Spinal cord (tissue), 10 donors: ENCODE data around the gene DNHD1. TPM values are rescaled to one million over a fixed set of nuclear protein-coding genes. Genes with fewer than 3 reads are reported as not detected.

Experiments used
- DNase-seq, 6 donors: peaks; one replicate each; pipeline versions ENCODE4 v3.0.0 to v3.0.0-alpha.2; 2013 to 2015; ENCODE audit warnings: low spot score in 6 of 6, low read depth in 4 of 6
- H3K27ac ChIP-seq: one replicate; pipeline ENCODE4 v1.5.1; 2013; ENCODE audit warnings: low read depth, low read length, control low read depth
- H3K27me3 ChIP-seq: one replicate; pipeline ENCODE4 v1.6.1; 2013; ENCODE audit warnings: low read length; ENCODE audit not compliant: control insufficient read depth, insufficient read depth
- H3K36me3 ChIP-seq: one replicate; pipeline ENCODE4 v1.6.1; 2013; ENCODE audit warnings: low read length; ENCODE audit not compliant: control insufficient read depth, insufficient read depth
- H3K4me1 ChIP-seq: one replicate; pipeline ENCODE4 v1.6.1; 2013; ENCODE audit warnings: low read length; ENCODE audit not compliant: control insufficient read depth, insufficient read depth
- H3K4me3 ChIP-seq: one replicate; pipeline ENCODE4 v1.5.1; 2013; ENCODE audit warnings: low read depth, low read length, control low read depth
- H3K9me3 ChIP-seq: one replicate; pipeline ENCODE4 v1.6.1; 2013; ENCODE audit warnings: low read length; ENCODE audit not compliant: control insufficient read depth, insufficient read depth
- WGBS: methylation state at CpG from one replicate; pipeline ENCODE4 v1.1.5; 2013; ENCODE audit warnings: missing lambda C conversion rate; ENCODE audit not compliant: insufficient coverage; 5-methylcytosine and 5-hydroxymethylcytosine counted together
- polyA plus RNA-seq, 2 donors: library from polyadenylated mRNA; unstranded; fragments of 120-200 nt; gene quantifications; one replicate each; pipeline ENCODE4 v1.2.1, GENCODE V29; 2013; ENCODE audit not compliant: insufficient read length in 2 of 2
- total RNA-seq, 2 donors: library from RNA; depleted of rRNA in 1 of 2; stranded (reverse); fragments of 120-200 nt in 1 of 2; fragments of >200 nt in 1 of 2; gene quantifications; one replicate each; pipeline versions ENCODE4 v1.2.3 to v1.2.4, GENCODE V29; 2013 to 2014
- donor health status: healthy.

Gene DNHD1
- total and polyA plus RNA-seq, 4 donors, result 6.6 to 22.7 (median 12.2) TPM

DNA sequence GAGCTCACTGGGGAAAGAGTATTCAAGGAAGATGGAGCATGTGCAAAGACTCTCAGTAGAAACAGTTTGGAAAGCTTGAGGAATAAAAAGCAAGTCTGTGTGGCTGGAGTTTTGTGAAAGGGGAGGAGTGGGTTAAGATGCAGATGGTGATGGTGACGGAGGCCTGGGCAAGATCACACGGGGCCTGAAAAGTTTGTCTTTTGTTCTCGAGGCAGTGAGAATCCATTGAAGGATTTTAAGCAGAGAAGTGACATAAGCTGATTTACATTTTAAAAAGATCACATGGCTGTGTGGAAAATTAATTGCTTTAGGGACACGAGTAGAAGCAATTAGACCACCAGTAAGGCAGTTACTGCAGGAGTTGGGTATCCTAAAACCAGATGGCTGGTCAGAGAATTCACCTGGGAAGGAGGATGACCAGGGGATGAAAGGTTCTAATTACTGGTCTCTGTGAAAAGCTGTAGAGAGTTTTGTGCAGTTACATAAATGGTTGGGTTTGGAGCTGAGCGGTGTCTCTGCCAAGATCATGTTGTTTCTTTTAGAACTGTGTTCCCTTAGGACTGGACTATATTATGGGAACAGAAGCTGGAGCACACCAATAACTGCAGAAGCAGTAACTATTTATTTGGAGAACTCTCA is 99.3 kb downstream of the DNHD1 start:
- Histone ChIP-seq H3K9me3 (no peaks in the 10 kb centered on the region), H3K27ac (peak overlapping the region; percentile 29), H3K27me3 (no peaks in the 10 kb centered on the region), H3K4me3 (no peak overlapping the region), H3K36me3 (peaks cover 42% of the 10 kb centered on the region), H3K4me1 (peaks cover 5% of the 10 kb centered on the region)
- DNase-seq, result peak in 2 of 6 donors; percentile 72 to 78
- 23% methylated on average over 5 of the region's 5 CpGs for WGBS

DNA sequence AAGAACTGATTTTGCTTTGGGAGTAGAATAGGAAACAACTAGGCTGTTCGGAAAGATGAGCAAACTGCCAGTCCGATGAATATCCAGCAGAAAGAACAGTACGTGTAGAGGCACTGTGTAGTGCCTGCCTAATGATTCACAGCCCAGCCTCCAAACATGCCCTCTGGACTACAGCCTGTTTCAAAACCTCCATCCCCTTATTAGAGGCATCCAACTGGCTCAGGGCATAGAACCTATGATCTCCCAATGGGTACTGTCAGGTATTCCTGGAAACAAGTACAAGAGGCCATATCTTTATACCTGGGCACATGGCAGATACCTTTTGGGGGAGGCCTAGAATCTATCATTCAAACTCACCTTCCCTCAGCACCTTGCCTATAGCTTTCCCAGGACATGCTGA is 101.5 kb downstream of the DNHD1 start:
- H3K36me3 ChIP-seq, result peaks cover 43% of the 10 kb centered on the region
- no peak overlapping the region for H3K4me3 ChIP-seq
- H3K27ac ChIP-seq, result no peak overlapping the region
- no peaks in the 10 kb centered on the region for H3K9me3 ChIP-seq
- DNase-seq, result no peak
- H3K4me1 ChIP-seq, result peaks cover 13% of the 10 kb centered on the region
- H3K27me3 ChIP-seq, result no peaks in the 10 kb centered on the region
- 94% methylated on average over 3 of the region's 3 CpGs for WGBS

DNA sequence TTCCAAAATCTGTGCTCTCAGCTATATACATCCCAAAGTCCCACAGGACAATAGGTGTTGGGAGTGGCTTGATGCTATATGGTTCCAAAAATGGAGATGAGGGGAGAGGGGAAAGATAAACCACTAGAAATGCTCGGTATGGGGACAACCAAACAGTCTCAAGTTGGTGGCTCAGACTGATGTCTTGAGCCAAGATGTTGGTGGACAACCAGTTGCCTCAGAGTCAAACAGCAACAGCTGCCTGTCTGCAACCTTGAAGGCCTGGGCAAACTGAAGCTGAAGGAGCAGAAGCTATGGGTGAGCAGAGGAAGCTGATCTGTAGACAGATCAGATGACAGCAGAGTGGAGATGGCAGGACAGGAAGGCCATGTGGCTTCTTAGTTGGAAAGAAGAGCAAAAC is 102.4 kb downstream of the DNHD1 start:
- H3K27me3 ChIP-seq, result no peaks in the 10 kb centered on the region
- 85% methylated on average over 1 of the region's 1 CpG for WGBS
- no peak for DNase-seq
- no peak overlapping the region for H3K4me3 ChIP-seq
- H3K36me3 ChIP-seq, result peaks cover 39% of the 10 kb centered on the region
- H3K27ac ChIP-seq, result no peak overlapping the region
- peaks cover 13% of the 10 kb centered on the region for H3K4me1 ChIP-seq
- H3K9me3 ChIP-seq, result no peaks in the 10 kb centered on the region

DNA sequence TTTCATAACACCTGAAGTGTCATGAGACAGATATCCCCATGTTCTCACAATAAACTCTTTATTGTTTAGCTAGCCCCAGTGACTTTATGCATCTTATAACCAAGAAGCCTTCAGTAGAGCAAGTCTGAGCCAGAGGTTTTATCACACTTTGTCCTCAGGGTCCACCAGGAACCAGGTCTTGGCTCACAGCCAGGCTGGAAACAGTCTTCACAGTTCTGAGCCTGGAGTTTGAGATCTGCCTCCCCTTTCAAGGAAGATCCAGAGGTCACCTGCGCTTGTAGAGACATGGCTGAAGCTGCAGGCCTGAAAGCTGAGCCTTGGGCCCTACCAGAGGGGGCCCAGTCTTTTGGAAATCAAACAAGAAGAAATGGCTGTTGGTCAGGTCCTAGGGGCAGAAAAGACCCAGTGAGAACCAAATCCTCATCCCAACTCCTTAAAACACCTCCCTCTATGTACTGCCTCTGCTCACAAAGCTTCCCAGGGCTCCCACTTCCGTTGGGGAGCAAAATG is 102.9 kb downstream of the DNHD1 start:
- no peaks in the 10 kb centered on the region for H3K27me3 ChIP-seq
- DNase-seq, result no peak
- peaks cover 13% of the 10 kb centered on the region for H3K4me1 ChIP-seq
- 93% methylated on average over 2 of the region's 2 CpGs for WGBS
- peaks cover 38% of the 10 kb centered on the region for H3K36me3 ChIP-seq
- no peaks in the 10 kb centered on the region for H3K9me3 ChIP-seq
- H3K4me3 ChIP-seq, result no peak overlapping the region
- no peak overlapping the region for H3K27ac ChIP-seq

DNA sequence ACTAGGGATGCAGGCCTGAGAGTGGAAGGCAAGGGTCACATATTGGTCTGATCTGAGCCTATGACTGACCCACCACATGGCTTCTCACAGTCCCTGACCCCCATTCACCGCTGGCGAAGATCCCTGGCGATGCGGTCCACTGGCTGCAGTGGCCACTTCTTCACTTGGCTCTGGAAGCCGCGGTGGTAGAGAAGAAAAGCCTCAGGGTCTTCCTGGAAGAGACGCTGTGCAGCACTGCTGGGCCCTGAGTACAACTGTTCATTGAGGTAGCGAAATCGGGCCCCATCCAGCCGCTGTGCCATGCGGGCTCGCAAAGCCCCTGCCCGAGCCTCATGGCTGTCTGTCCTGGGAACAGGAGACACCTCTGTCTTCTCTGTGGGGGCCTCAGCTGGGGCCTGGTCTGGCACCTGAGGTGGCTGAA is 104.0 kb downstream of the DNHD1 start:
- no peak for DNase-seq
- WGBS, result over 99% methylated on average over 13 of the region's 13 CpGs
- no peaks in the 10 kb centered on the region for H3K9me3 ChIP-seq
- H3K4me3 ChIP-seq, result no peak overlapping the region
- H3K27me3 ChIP-seq, result no peaks in the 10 kb centered on the region
- peaks cover 23% of the 10 kb centered on the region for H3K4me1 ChIP-seq
- H3K27ac ChIP-seq, result no peak overlapping the region
- peaks cover 38% of the 10 kb centered on the region for H3K36me3 ChIP-seq

DNA sequence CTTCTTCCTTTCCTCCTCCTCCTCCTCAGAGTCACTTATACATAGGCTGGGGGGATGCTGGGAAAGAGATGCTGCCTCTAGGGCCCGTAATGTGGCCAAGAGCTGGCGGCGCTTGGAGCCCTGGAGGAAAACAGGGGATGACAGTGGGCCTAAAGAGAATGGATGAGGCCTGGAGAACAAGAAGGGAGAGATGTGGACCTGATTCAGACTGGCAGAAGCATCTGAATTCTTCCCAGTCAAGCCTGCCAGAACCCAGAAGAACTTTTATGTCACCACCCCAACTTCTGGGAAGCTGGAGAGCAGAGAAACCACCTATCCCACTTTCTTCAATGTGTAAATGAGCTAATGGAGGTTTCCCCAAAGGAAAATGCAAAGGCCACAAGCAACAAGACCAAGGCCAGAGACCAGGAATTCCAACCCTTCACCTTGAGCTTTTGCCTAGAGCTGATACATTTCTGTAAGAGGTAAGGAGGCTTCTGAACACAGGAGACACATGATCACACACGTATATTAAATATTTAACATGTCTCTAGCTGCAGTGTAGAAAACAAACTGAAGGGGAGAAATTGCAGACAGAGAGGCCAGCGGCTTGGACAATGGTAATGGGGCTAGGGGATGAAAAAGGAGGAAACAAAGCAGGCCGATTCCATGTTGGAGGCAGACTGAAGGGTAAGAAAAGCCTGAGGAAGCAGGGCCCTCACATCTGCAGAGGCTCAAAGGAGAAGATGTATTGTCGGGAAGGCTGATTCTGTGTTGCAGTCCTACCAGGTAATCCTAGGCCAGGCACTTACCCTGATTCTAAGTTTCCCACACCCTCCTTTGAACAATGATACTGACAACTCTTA is 105.2 kb downstream of the DNHD1 start:
- peaks cover 31% of the 10 kb centered on the region for H3K4me1 ChIP-seq

DNA sequence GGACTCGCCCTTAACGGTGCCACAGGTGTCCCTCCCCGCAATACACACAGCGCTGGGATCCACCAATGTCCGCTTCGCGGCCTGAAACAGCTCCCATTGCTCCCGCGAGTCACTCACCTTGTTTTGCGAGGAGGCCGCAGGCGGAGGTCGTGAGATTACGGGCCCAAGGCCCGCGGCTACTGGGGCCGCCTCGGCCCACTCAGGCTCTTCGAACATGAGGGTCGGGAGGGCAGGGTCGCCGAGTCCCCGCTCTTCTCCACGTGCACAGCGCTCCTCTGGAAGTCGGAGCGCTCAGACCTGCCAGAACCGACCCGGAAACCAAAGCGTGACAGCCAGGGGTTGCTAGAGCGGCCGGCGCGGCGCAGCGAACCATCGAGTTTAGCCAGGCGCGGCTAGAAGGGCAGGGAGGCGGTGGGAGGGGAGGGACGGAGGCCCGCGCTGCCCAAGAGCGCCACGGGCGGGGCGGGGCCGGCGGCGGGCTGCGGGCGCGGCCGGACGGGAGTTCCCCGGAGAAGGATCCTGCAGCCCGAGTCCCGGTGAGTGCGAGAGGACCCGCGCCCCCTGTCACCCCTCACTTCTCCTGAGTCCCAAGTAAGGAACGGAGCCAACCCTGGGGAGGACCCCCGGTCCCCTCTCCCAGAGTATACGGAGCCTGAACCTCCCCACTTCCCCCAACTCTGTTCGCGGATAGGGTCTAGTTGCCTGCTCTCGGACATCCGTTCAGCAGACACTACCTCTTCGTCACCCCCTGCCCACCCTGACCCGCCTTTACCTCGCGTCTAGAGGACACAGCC is 106.4 kb downstream of the DNHD1 start, which contains the start of the genes ILK and RRP8:
ILK (plus strand) TSS at position 488 of the 794 bp plus-strand sequence. CDS start 498 bp downstream, outside the sequence.
RRP8 (minus strand) TSS at position 330 of the 794 bp plus-strand sequence; CDS start at position 216, 114 bp downstream.
- Histone ChIP-seq H3K27me3 (no peaks in the 10 kb centered on the region), H3K36me3 (peaks cover 42% of the 10 kb centered on the region), H3K27ac (peak within 1 kb of the TSS; percentile 98), H3K4me1 (peaks cover 26% of the 10 kb centered on the region), H3K4me3 (peak within 1 kb of the TSS; percentile 90), H3K9me3 (no peaks in the 10 kb centered on the region)
- under 1% methylated on average over 72 of the region's 72 CpGs for WGBS
- DNase-seq, result peak in 5 of 6 donors; percentile 68 to 96 (median 86)

More for the DNA sequence above, 105.2 kb downstream of the DNHD1 start:
- Histone ChIP-seq H3K27ac (no peak overlapping the region), H3K36me3 (peaks cover 38% of the 10 kb centered on the region), H3K27me3 (no peaks in the 10 kb centered on the region), H3K9me3 (no peaks in the 10 kb centered on the region), H3K4me3 (peak overlapping the region; percentile 90)
- WGBS, result 21% methylated on average over 2 of the region's 7 CpGs
- no peak for DNase-seq

DNA sequence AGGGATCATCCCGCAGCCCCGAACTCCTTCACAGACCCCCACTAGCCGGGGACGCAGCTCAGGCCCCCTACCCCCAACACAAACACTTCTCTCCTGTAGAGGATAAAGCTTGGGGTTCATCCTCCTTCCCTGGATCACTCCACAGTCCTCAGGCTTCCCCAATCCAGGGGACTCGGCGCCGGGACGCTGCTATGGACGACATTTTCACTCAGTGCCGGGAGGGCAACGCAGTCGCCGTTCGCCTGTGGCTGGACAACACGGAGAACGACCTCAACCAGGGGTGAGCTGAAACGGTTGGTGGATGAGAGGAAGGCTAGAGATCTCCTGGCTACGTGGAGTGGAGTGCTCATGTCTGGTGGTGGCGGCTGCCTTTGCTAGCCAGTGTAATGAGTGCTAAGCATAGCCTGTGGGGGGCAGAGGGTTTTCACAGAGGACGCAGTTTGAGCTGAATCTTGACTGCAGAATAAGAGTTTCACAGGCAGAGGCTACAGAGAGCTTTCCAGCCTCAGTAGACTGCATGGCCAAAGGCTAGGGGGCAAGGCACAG is 107.1 kb downstream of the DNHD1 start:
- WGBS, result 0% methylated on average over 18 of the region's 20 CpGs
- H3K4me1 ChIP-seq, result peaks cover 26% of the 10 kb centered on the region
- peaks cover 42% of the 10 kb centered on the region for H3K36me3 ChIP-seq
- peak in 2 of 6 donors; percentile 79 to 84 for DNase-seq
- no peaks in the 10 kb centered on the region for H3K9me3 ChIP-seq
- peak overlapping the region; percentile 98 for H3K27ac ChIP-seq
- no peaks in the 10 kb centered on the region for H3K27me3 ChIP-seq
- H3K4me3 ChIP-seq, result peak overlapping the region; percentile 90

DNA sequence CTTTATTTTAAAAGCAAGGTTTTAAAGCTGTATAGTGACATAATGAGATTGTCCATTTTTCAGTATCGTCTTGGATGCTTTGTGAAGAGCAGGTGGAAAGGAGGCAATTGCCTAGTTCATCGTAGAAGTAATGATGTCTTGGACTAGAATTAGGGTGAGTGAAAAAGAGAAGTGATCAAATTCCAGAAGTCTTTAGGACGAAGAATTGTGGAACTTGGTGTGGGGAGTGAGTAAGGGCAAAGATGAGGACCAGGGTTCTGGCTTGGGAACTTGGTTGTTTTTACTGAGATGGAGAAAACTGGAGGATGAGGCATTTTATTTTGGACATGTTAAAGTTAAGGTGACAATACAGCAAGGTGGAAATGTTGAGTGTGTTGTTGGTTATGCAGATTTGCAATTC is 107.7 kb downstream of the DNHD1 start:
- H3K4me3 ChIP-seq, result peak overlapping the region; percentile 90
- 33% methylated on average over 3 of the region's 3 CpGs for WGBS

More for the DNA sequence above, 107.7 kb downstream of the DNHD1 start:
- H3K36me3 ChIP-seq, result peaks cover 43% of the 10 kb centered on the region
- H3K27ac ChIP-seq, result peak overlapping the region; percentile 98
- DNase-seq, result no peak
- H3K9me3 ChIP-seq, result no peaks in the 10 kb centered on the region
- peaks cover 26% of the 10 kb centered on the region for H3K4me1 ChIP-seq
- H3K27me3 ChIP-seq, result no peaks in the 10 kb centered on the region
